ENCODE results near the gene CEMIP2.

CEMIP2 gene, protein sequence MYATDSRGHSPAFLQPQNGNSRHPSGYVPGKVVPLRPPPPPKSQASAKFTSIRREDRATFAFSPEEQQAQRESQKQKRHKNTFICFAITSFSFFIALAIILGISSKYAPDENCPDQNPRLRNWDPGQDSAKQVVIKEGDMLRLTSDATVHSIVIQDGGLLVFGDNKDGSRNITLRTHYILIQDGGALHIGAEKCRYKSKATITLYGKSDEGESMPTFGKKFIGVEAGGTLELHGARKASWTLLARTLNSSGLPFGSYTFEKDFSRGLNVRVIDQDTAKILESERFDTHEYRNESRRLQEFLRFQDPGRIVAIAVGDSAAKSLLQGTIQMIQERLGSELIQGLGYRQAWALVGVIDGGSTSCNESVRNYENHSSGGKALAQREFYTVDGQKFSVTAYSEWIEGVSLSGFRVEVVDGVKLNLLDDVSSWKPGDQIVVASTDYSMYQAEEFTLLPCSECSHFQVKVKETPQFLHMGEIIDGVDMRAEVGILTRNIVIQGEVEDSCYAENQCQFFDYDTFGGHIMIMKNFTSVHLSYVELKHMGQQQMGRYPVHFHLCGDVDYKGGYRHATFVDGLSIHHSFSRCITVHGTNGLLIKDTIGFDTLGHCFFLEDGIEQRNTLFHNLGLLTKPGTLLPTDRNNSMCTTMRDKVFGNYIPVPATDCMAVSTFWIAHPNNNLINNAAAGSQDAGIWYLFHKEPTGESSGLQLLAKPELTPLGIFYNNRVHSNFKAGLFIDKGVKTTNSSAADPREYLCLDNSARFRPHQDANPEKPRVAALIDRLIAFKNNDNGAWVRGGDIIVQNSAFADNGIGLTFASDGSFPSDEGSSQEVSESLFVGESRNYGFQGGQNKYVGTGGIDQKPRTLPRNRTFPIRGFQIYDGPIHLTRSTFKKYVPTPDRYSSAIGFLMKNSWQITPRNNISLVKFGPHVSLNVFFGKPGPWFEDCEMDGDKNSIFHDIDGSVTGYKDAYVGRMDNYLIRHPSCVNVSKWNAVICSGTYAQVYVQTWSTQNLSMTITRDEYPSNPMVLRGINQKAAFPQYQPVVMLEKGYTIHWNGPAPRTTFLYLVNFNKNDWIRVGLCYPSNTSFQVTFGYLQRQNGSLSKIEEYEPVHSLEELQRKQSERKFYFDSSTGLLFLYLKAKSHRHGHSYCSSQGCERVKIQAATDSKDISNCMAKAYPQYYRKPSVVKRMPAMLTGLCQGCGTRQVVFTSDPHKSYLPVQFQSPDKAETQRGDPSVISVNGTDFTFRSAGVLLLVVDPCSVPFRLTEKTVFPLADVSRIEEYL (N-terminal part only)

DNA sequence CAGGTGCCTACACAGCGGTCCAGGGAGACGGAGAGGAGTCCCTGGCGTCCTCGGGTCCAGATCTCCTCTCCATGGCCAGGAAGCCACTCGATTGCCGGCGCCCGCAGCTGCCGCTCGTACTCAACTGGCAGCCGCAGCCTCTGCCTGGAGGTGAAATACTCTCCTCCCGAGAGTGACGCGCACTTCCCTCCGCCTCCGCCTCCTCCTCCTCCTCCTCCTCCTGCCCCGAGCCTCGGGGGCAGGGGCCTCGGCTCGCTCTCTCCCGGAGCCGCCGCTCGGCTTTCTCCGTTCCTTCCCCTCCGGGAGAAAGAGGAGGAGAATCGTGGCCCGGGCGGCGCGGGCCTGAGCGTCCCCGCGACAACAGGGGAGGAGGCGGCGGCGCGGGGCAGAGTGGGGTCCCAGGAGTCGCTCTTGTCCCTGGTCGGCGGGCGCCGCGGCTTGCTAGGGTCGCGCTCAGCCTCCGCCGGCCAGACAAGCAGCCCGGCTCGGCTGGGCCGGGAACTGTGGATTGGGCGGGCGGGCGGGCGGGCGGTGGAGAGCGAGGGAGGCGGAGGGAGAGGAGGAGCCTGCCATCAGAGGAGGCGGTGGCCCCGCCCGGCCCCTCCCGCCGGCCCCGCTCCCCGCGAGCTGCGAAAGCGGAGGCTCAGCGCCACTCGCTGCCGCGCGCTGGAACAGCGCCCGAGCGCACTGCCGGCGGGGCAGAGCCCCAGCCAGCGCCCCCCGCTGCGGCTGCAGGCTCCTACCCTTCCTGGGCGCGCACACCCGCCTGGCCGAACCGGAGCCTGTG lies at the start of gene CEMIP2:
CEMIP2 (minus strand) TSS at position 126 of the 787 bp plus-strand sequence. CDS start 18,140 bp downstream, outside the sequence.
- Histone ChIP-seq H3K4me2 (ENCODE audit: low read length) (peak within 1 kb of the TSS; percentile 83), H3K79me2 (peaks cover 24% of the 10 kb centered on the region), H3K4me3 (ENCODE audit: low read depth, low read length) (peak within 1 kb of the TSS; percentile 86), H3K27ac (peak within 1 kb of the TSS; percentile 98), H2AFZ (peak within 1 kb of the TSS; percentile 90), H3K36me3 (ENCODE audit: control insufficient read depth, insufficient read depth, low read length) (no peaks in the 10 kb centered on the region), H3K4me1 (peaks cover 3% of the 10 kb centered on the region), H3K9me3 (ENCODE audit: control insufficient read depth, low read length) (no peaks in the 10 kb centered on the region), H3K9ac (peak within 1 kb of the TSS; percentile 91), H3K27me3 (ENCODE audit: control insufficient read depth, insufficient read depth, low read length) (no peaks in the 10 kb centered on the region)
- TF ChIP-seq, protein P1, sequence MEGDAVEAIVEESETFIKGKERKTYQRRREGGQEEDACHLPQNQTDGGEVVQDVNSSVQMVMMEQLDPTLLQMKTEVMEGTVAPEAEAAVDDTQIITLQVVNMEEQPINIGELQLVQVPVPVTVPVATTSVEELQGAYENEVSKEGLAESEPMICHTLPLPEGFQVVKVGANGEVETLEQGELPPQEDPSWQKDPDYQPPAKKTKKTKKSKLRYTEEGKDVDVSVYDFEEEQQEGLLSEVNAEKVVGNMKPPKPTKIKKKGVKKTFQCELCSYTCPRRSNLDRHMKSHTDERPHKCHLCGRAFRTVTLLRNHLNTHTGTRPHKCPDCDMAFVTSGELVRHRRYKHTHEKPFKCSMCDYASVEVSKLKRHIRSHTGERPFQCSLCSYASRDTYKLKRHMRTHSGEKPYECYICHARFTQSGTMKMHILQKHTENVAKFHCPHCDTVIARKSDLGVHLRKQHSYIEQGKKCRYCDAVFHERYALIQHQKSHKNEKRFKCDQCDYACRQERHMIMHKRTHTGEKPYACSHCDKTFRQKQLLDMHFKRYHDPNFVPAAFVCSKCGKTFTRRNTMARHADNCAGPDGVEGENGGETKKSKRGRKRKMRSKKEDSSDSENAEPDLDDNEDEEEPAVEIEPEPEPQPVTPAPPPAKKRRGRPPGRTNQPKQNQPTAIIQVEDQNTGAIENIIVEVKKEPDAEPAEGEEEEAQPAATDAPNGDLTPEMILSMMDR (IDR thresholded peaks at IDR 0.05), result no peak

GRCh38 chr9:71816916-71817451 lies 48.7 kb upstream of the CEMIP2 start:
- TF ChIP-seq, protein P1 (IDR thresholded peaks at IDR 0.05), result no peak
- H3K4me3 ChIP-seq (ENCODE audit: low read depth, low read length), result no peak overlapping the region
- no peak overlapping the region for H3K27ac ChIP-seq
- no peaks in the 10 kb centered on the region for H3K36me3 ChIP-seq (ENCODE audit: control insufficient read depth, insufficient read depth, low read length)
- no peaks in the 10 kb centered on the region for H3K79me2 ChIP-seq
- no peaks in the 10 kb centered on the region for H3K27me3 ChIP-seq (ENCODE audit: control insufficient read depth, insufficient read depth, low read length)
- H2AFZ ChIP-seq, result no peak overlapping the region
- no peak overlapping the region for H3K4me2 ChIP-seq (ENCODE audit: low read length)
- H3K4me1 ChIP-seq, result peaks cover 3% of the 10 kb centered on the region
- no peak overlapping the region for H3K9ac ChIP-seq
- no peaks in the 10 kb centered on the region for H3K9me3 ChIP-seq (ENCODE audit: control insufficient read depth, low read length)

GRCh38 chr9:71814815-71815214 lies 46.5 kb upstream of the CEMIP2 start:
- no peaks in the 10 kb centered on the region for H3K4me1 ChIP-seq
- no peak overlapping the region for H3K9ac ChIP-seq
- no peaks in the 10 kb centered on the region for H3K36me3 ChIP-seq (ENCODE audit: control insufficient read depth, insufficient read depth, low read length)
- H3K27ac ChIP-seq, result no peak overlapping the region
- no peaks in the 10 kb centered on the region for H3K9me3 ChIP-seq (ENCODE audit: control insufficient read depth, low read length)
- no peaks in the 10 kb centered on the region for H3K79me2 ChIP-seq
- H2AFZ ChIP-seq, result no peak overlapping the region
- TF ChIP-seq, protein P1 (IDR thresholded peaks at IDR 0.05), result no peak
- no peak overlapping the region for H3K4me2 ChIP-seq (ENCODE audit: low read length)
- no peaks in the 10 kb centered on the region for H3K27me3 ChIP-seq (ENCODE audit: control insufficient read depth, insufficient read depth, low read length)
- no peak overlapping the region for H3K4me3 ChIP-seq (ENCODE audit: low read depth, low read length)

GRCh38 chr9:71814226-71814625 lies 45.9 kb upstream of the CEMIP2 start:
- H3K36me3 ChIP-seq (ENCODE audit: control insufficient read depth, insufficient read depth, low read length), result no peaks in the 10 kb centered on the region
- H3K79me2 ChIP-seq, result no peaks in the 10 kb centered on the region
- no peak overlapping the region for H3K27ac ChIP-seq

More at GRCh38 chr9:71814226-71814625, 45.9 kb upstream of the CEMIP2 start:
- Histone ChIP-seq H3K4me1 (no peaks in the 10 kb centered on the region), H3K4me3 (ENCODE audit: low read depth, low read length) (no peak overlapping the region), H3K9me3 (ENCODE audit: control insufficient read depth, low read length) (no peaks in the 10 kb centered on the region), H3K4me2 (ENCODE audit: low read length) (no peak overlapping the region), H3K27me3 (ENCODE audit: control insufficient read depth, insufficient read depth, low read length) (no peaks in the 10 kb centered on the region), H3K9ac (no peak overlapping the region), H2AFZ (no peak overlapping the region)
- TF ChIP-seq, protein P1 (IDR thresholded peaks at IDR 0.05), result no peak

Measured in parathyroid adenoma (tissue), 2 donors.